ENCODE measurements around the gene ENTPD7. TPM values are rescaled to one million over a fixed set of nuclear protein-coding genes. Genes with fewer than 3 reads are reported as not detected.
A peak's percentile ranks its signal among the peaks of the same experiment; 100 is the strongest.

ENTPD7 gene
- total RNA-seq, 1 donor from 2014 or later = 22.9 TPM

- Mint-ChIP-seq H3K4me1 (ENCODE audit: unreplicated experiment) (no peaks in the 10 kb centered on the region), H3K27ac (no peak overlapping the region), H3K27me3 (no peaks in the 10 kb centered on the region), H3K4me3 (no peak overlapping the region), H3K36me3 (peaks cover 27% of the 10 kb centered on the region), H3K9me3 (no peaks in the 10 kb centered on the region)
- TF ChIP-seq CTCF (conservative IDR thresholded peaks at IDR 0.05) = no peak
- DNase-seq (ENCODE audit: extremely low spot score, unreplicated experiment) = no peak
Measured at GRCh38 chr10:99714446-99714845, 55.1 kb downstream of the ENTPD7 start.

GRCh38 chr10:99720387-99720786, 61.1 kb downstream of the ENTPD7 start:
- Mint-ChIP-seq H3K9me3 (no peaks in the 10 kb centered on the region), H3K36me3 (peaks cover 37% of the 10 kb centered on the region), H3K4me1 (ENCODE audit: unreplicated experiment) (no peaks in the 10 kb centered on the region), H3K27me3 (no peaks in the 10 kb centered on the region), H3K4me3 (no peak overlapping the region), H3K27ac (no peak overlapping the region)
- DNase-seq (ENCODE audit: extremely low spot score, unreplicated experiment) = no peak
- TF ChIP-seq CTCF (conservative IDR thresholded peaks at IDR 0.05) = no peak

- H3K4me1 Mint-ChIP-seq (ENCODE audit: unreplicated experiment) = peaks cover 10% of the 10 kb centered on the region
- peak overlapping the region; percentile 4 for H3K27ac Mint-ChIP-seq
- peaks cover 19% of the 10 kb centered on the region for H3K36me3 Mint-ChIP-seq
- H3K4me3 Mint-ChIP-seq = no peak overlapping the region
- H3K27me3 Mint-ChIP-seq = no peaks in the 10 kb centered on the region
- H3K9me3 Mint-ChIP-seq = no peaks in the 10 kb centered on the region
- DNase-seq (ENCODE audit: extremely low spot score, unreplicated experiment) = no peak
- no peak for TF ChIP-seq CTCF (conservative IDR thresholded peaks at IDR 0.05)
Measured at GRCh38 chr10:99730026-99730425, 70.7 kb downstream of the ENTPD7 start.

- no peak for TF ChIP-seq CTCF (conservative IDR thresholded peaks at IDR 0.05)
- Mint-ChIP-seq H3K27ac (peak overlapping the region; percentile 99), H3K4me3 (peak overlapping the region; percentile 99), H3K9me3 (no peaks in the 10 kb centered on the region), H3K36me3 (peaks cover 22% of the 10 kb centered on the region), H3K27me3 (no peaks in the 10 kb centered on the region), H3K4me1 (ENCODE audit: unreplicated experiment) (peaks cover 10% of the 10 kb centered on the region)
- DNase-seq (ENCODE audit: extremely low spot score, unreplicated experiment) = no peak
Measured at GRCh38 chr10:99731306-99732032, 72.2 kb downstream of the ENTPD7 start.

GRCh38 chr10:99732033-99732842, 72.9 kb downstream of the ENTPD7 start, which contains the start of the genes COX15 and CUTC:
Gene COX15 (minus strand): TSS chr10:99732127. CDS start chr10:99732049, 78 bp downstream.
Gene CUTC (plus strand): TSS chr10:99732234. CDS start chr10:99732349, 115 bp downstream.
- H3K4me3 Mint-ChIP-seq = peak within 1 kb of the TSS; percentile 99
- DNase-seq (ENCODE audit: extremely low spot score, unreplicated experiment) = peak; percentile 98
- peak within 1 kb of the TSS; percentile 99 for H3K27ac Mint-ChIP-seq
- peaks cover 25% of the 10 kb centered on the region for H3K36me3 Mint-ChIP-seq
- TF ChIP-seq CTCF (conservative IDR thresholded peaks at IDR 0.05) = peak; percentile 66
- H3K9me3 Mint-ChIP-seq = no peaks in the 10 kb centered on the region
- H3K27me3 Mint-ChIP-seq = no peaks in the 10 kb centered on the region
- peaks cover 10% of the 10 kb centered on the region for H3K4me1 Mint-ChIP-seq (ENCODE audit: unreplicated experiment)

Measured in type B pancreatic cell (in vitro differentiated cells).